HFFc6 (cell line): ENCODE data around the gene IAH1. TPM values are rescaled to one million over a fixed set of nuclear protein-coding genes. Genes with fewer than 3 reads are reported as not detected.

Source experiments
- DNase-seq: peaks from one replicate; pipeline ENCODE4 v3.0.0-alpha.2; 2018
- H3K27ac Mint-ChIP-seq: 2 replicates; pipeline ENCODE4 v1.8.0; 2020; ENCODE audit warnings: mild to moderate bottlenecking, mixed read lengths
- H3K27me3 Mint-ChIP-seq: 2 replicates; pipeline ENCODE4 v1.8.0; 2021; ENCODE audit warnings: mild to moderate bottlenecking, moderate library complexity, mixed read lengths; ENCODE audit not compliant: insufficient read depth
- H3K36me3 Mint-ChIP-seq: 2 replicates; pipeline ENCODE4 v1.8.0; 2021; ENCODE audit warnings: low read depth, mixed read lengths
- H3K4me1 Mint-ChIP-seq: 2 replicates; pipeline ENCODE4 v1.8.0; 2020; ENCODE audit warnings: low read depth, mixed read lengths
- H3K4me3 Mint-ChIP-seq: 2 replicates; pipeline ENCODE4 v1.8.0; 2020; ENCODE audit warnings: mild to moderate bottlenecking, moderate library complexity, mixed read lengths
- H3K9me3 Mint-ChIP-seq: 2 replicates; pipeline ENCODE4 v1.8.0; 2020; ENCODE audit warnings: mild to moderate bottlenecking, mixed read lengths
- CTCF ChIP-seq: fragments of 200-600 bp; sonication (generic); IDR thresholded peaks from 2 replicates; pipeline ENCODE4 v1.5.0; 2021; ENCODE audit warnings: antibody characterized with exemption, mild to moderate bottlenecking
- long read RNA-seq: library from polyadenylated mRNA; unstranded; transcript quantifications from one replicate; pipeline ENCODE4 v2.0.0, GENCODE V29; 2019
- total RNA-seq, 6 experiments: library from RNA; stranded (reverse); fragmentation: NEBNext Ultra II Directional; extraction: Animal tissue kit (Norgen Biotek cat#: 25700); gene quantifications; 2 replicates in 1 of 6; 3 replicates in 5 of 6; pipeline ENCODE4 v1.2.3, GENCODE V29; 2021

IAH1 gene
- 10 to 100 TPM; 65.5 to 79.0 (median 71.0) TPM for total RNA-seq
- long read RNA-seq, transcript IAH1-215 (6 exons, 1,266 nt): major isoform, 90 of 134 reads
- long read RNA-seq, transcript IAH1-202 (5 exons, 2,137 nt): minor isoform, 15 of 134 reads
- long read RNA-seq, partial matches to known transcripts: 5 of 134 reads
- long read RNA-seq, other reads (novel, unspliced or antisense): 22 of 134 reads

DNA sequence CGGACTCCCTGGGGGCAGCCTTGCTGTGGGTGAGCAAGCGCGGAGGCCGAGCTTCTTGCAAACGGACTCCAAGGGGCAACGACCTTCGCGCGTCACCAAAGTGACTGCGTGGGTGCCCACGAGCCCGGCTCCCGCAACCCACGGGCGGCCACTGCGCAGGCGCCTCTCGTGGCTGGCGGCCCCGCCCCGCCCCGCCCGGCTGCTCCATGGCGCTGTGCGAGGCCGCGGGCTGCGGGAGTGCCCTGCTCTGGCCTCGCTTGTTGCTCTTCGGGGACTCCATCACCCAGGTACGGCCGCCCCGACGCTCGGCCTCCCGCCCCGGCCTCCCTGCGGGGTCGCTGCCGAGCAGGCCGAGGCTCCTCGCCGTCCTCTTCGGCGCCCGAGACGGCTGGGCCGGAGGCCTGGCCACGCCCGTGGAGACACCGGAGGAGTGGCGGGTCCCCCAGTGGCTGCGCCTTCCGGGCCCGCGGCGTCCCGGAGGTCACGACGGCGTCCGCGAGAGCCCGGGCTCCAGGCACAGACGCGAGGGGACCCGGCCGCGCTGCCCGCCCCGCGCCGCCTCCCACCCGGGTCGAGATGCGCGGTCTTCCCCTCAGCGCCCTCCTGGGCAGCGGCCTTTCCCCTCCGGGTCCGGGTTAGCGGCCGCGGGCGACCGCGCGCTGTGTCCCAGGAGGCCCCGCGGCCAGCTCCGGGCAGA, at the start of gene IAH1:
Gene IAH1 (plus strand): TSS at position 191 of the 697 bp plus-strand sequence. CDS start 16 bp downstream, at position 207.
- H3K36me3 Mint-ChIP-seq: peaks cover 51% of the 10 kb centered on the region
- H3K4me1 Mint-ChIP-seq: peaks cover 34% of the 10 kb centered on the region
- H3K27me3 Mint-ChIP-seq: no peaks in the 10 kb centered on the region; the same call in 1 of the 2 replicates
- no peaks in the 10 kb centered on the region for H3K9me3 Mint-ChIP-seq
- H3K27ac Mint-ChIP-seq: peak within 1 kb of the TSS; percentile 83
- DNase-seq: peak; percentile 10
- peak within 1 kb of the TSS; percentile 86 for H3K4me3 Mint-ChIP-seq
- peak; percentile 18; the same call in 1 of the 2 replicates for TF ChIP-seq CTCF

GRCh38 chr2:9428965-9429577, 45.3 kb upstream of the IAH1 start:
- no peaks in the 10 kb centered on the region for H3K9me3 Mint-ChIP-seq
- peak overlapping the region; percentile 87 for H3K27ac Mint-ChIP-seq
- H3K27me3 Mint-ChIP-seq: no peaks in the 10 kb centered on the region
- no peak for DNase-seq
- peaks cover 30% of the 10 kb centered on the region for H3K36me3 Mint-ChIP-seq
- peak overlapping the region; percentile 15; the same call in 1 of the 2 replicates for H3K4me3 Mint-ChIP-seq
- no peak for TF ChIP-seq CTCF
- peaks cover 31% of the 10 kb centered on the region for H3K4me1 Mint-ChIP-seq

DNA sequence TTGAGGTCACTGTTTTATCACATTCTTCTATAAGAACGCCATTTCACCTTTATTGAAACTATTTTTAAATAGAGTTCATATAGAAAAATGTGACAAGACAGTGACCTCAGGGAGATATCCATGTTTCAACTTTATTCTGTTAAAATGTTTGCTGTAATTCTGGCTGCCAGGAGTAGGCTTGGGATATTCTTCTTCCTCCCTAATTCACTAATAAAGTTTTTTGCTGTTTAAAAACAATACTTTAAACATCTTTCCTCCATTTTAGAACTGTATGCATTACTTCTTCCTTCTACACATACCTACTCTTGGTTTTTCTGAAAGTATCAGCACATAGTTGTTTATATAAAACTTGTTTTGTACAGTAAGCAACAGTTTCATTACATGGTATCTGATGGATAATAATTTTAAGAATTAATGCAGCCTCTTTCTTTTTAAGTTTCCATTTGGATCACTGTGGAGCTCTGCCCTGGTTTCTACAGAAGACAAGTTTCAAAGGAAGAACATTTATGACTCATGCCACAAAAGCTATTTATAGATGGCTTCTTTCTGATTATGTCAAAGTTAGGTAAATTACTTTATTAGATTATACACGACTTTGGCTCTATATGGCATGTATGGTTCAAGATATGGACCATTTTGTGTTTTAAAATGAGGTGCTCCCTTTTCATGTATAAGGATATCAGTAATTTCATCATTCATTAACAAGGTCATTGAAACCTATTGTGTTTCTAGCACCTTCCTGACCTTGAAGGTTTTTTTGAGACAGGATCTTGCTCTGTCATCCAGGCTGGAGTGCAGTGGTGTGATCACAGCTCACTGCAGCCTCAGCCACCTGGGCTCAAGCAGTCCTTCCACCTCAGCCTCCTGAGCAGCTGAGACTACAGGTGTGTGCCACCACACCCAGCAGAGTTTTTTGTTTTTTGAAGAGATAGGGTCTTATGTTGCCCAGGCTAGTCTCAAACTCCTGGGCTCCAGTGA, 43.7 kb upstream of the IAH1 start:
- peaks cover 29% of the 10 kb centered on the region for H3K36me3 Mint-ChIP-seq
- peaks cover 31% of the 10 kb centered on the region for H3K4me1 Mint-ChIP-seq
- peak overlapping the region; percentile 62 for H3K4me3 Mint-ChIP-seq
- peak; percentile 53 for DNase-seq
- no peaks in the 10 kb centered on the region for H3K27me3 Mint-ChIP-seq
- no peak for TF ChIP-seq CTCF
- H3K9me3 Mint-ChIP-seq: no peaks in the 10 kb centered on the region
- peak overlapping the region; percentile 87 for H3K27ac Mint-ChIP-seq

GRCh38 chr2:9434489-9434888, 39.9 kb upstream of the IAH1 start:
- no peaks in the 10 kb centered on the region for H3K27me3 Mint-ChIP-seq
- DNase-seq: no peak

More at GRCh38 chr2:9434489-9434888, 39.9 kb upstream of the IAH1 start:
- Mint-ChIP-seq H3K4me1 (peaks cover 19% of the 10 kb centered on the region), H3K27ac (no peak overlapping the region), H3K36me3 (peaks cover 43% of the 10 kb centered on the region), H3K9me3 (no peaks in the 10 kb centered on the region), H3K4me3 (no peak overlapping the region)
- no peak for TF ChIP-seq CTCF
